Esophagus muscularis mucosa (tissue), 4 donors: ENCODE data around the gene KITLG.

Experiments
- EP300 ChIP-seq: sonication (generic); formaldehyde crosslinking; IDR thresholded peaks from one replicate; pipeline ENCODE4 v1.6.1; 2017; ENCODE audit warnings: antibody characterized with exemption
- POLR2AphosphoS5 ChIP-seq, 2 donors: sonication (generic); formaldehyde crosslinking; IDR thresholded peaks; one replicate each; pipeline ENCODE4 v1.6.1; 2017; ENCODE audit warnings: antibody characterized with exemption in 2 of 2
- TF ChIP-seq, protein P1 (sequence below), 3 experiments: fragments of 200-600 bp in 2 of 3; fragments of 450-650 bp in 1 of 3; sonication (generic) in 2 of 3; IDR thresholded peaks; one replicate each; pipeline ENCODE4 v1.5.1; 2017 to 2019; ENCODE audit warnings: antibody characterized with exemption in 3 of 3, mild to moderate bottlenecking in 2 of 3, moderate library complexity in 1 of 3

DNA sequence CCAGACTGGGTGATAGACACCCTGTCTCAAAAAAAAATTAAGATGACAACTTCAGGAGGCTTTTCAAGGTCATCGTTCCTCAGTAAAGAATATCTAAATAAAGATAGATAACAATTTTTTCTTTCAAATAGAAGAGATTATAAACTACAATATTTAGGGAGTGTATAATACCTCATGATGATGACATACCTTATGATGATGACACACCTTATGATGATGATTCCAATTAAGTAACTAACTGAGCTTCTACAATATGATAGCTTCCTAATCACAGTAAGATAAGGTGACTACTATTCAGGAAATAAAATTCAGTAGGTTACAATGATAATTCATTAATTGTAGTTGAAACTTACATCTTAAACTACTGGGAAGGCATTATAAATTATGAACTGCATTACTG lies 40.4 kb downstream of the KITLG start:
- TF ChIP-seq, protein P1, sequence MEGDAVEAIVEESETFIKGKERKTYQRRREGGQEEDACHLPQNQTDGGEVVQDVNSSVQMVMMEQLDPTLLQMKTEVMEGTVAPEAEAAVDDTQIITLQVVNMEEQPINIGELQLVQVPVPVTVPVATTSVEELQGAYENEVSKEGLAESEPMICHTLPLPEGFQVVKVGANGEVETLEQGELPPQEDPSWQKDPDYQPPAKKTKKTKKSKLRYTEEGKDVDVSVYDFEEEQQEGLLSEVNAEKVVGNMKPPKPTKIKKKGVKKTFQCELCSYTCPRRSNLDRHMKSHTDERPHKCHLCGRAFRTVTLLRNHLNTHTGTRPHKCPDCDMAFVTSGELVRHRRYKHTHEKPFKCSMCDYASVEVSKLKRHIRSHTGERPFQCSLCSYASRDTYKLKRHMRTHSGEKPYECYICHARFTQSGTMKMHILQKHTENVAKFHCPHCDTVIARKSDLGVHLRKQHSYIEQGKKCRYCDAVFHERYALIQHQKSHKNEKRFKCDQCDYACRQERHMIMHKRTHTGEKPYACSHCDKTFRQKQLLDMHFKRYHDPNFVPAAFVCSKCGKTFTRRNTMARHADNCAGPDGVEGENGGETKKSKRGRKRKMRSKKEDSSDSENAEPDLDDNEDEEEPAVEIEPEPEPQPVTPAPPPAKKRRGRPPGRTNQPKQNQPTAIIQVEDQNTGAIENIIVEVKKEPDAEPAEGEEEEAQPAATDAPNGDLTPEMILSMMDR (IDR thresholded peaks at IDR 0.05), result no peak
- TF ChIP-seq POLR2AphosphoS5 (IDR thresholded peaks at IDR 0.05) (no peak), EP300 (no peak)
